OCI-LY3 (cell line): ENCODE measurements around the gene MEOX1.

Source experiments
- H2AFZ ChIP-seq: fragments of 200-600, 300-600 bp; shearing (Covaris generic); 2 replicates; pipeline ENCODE4 v1.6.0; 2014; ENCODE audit warnings: antibody characterized with exemption, low read depth, low read length
- H3K27ac ChIP-seq: fragments of 200-600, 300-600 bp; sonication (generic); 2 replicates; pipeline ENCODE4 v1.5.1; 2014; ENCODE audit warnings: mild to moderate bottlenecking, low read length, moderate library complexity, mixed read lengths
- H3K27me3 ChIP-seq: fragments of 200-600, 300-600 bp; sonication (generic); 2 replicates; pipeline ENCODE4 v1.6.1; 2014; ENCODE audit warnings: low read depth, low read length, mixed read lengths
- H3K36me3 ChIP-seq: fragments of 200-600, 300-600 bp; sonication (generic); replicated peaks from 2 replicates; pipeline ENCODE3; 2014; ENCODE audit warnings: low read depth, low read length, mixed read lengths
- H3K4me1 ChIP-seq: fragments of 300-600, 200-600 bp; sonication (generic); 2 replicates; pipeline ENCODE4 v1.6.1; 2014; ENCODE audit warnings: low read length, mixed read lengths
- H3K4me2 ChIP-seq: fragments of 200-600, 300-600 bp; sonication (generic); 2 replicates; pipeline ENCODE4 v1.6.1; 2014; ENCODE audit warnings: low read length, mixed read lengths
- H3K4me3 ChIP-seq: fragments of 300-600, 200-600 bp; sonication (generic); 2 replicates; pipeline ENCODE4 v1.5.1; 2014; ENCODE audit warnings: antibody characterized with exemption, mild to moderate bottlenecking, low read length, moderate library complexity
- H3K79me2 ChIP-seq: fragments of 300-600, 200-600 bp; shearing (Covaris generic); 2 replicates; pipeline ENCODE4 v1.6.1; 2014; ENCODE audit warnings: mild to moderate bottlenecking, low read length, mixed read lengths
- H3K9ac ChIP-seq: fragments of 300-600, 200-600 bp; shearing (Covaris generic); 2 replicates; pipeline ENCODE4 v1.6.0; 2014; ENCODE audit warnings: mild to moderate bottlenecking, low read length, moderate library complexity
- H3K9me3 ChIP-seq: fragments of 200-600, 300-600 bp; shearing (Covaris generic); 2 replicates; pipeline ENCODE4 v1.6.1; 2014; ENCODE audit warnings: low read length, mixed read lengths; ENCODE audit not compliant: insufficient read depth
- H4K20me1 ChIP-seq: fragments of 200-600, 300-600 bp; sonication (generic); 2 replicates; pipeline ENCODE4 v1.6.1; 2016; ENCODE audit warnings: low read length, mixed read lengths; ENCODE audit not compliant: insufficient read depth
- CTCF ChIP-seq: fragments of 200-600, 300-600 bp; sonication (generic); IDR thresholded peaks from 2 replicates; pipeline ENCODE4 v1.5.1; 2014; ENCODE audit warnings: antibody characterized with exemption, low read length, low read depth
- EZH2phosphoT487 ChIP-seq: fragments of 200-600 bp; shearing (Covaris generic); IDR thresholded peaks from 2 replicates; pipeline ENCODE4 v1.6.1; 2018; ENCODE audit warnings: antibody characterized with exemption, mixed run types, low read depth

Gene MEOX1

GRCh38 chr17:43613917-43614316 lies 47.8 kb downstream of the MEOX1 start:
- Histone ChIP-seq H4K20me1 (no peaks in the 10 kb centered on the region), H3K27me3 (no peaks in the 10 kb centered on the region), H2AFZ (no peak overlapping the region), H3K9me3 (no peaks in the 10 kb centered on the region), H3K79me2 (no peaks in the 10 kb centered on the region), H3K4me2 (no peak overlapping the region), H3K36me3 (no peaks in the 10 kb centered on the region), H3K9ac (no peak overlapping the region), H3K4me3 (no peak overlapping the region), H3K4me1 (peaks cover 6% of the 10 kb centered on the region; the same call in 1 of the 2 replicates), H3K27ac (no peak overlapping the region)
- no peak for TF ChIP-seq CTCF
- no peak for TF ChIP-seq EZH2phosphoT487

- Histone ChIP-seq H3K4me3 (no peak overlapping the region), H4K20me1 (no peaks in the 10 kb centered on the region), H3K4me2 (no peak overlapping the region), H3K36me3 (no peaks in the 10 kb centered on the region), H3K9ac (no peak overlapping the region), H3K9me3 (no peaks in the 10 kb centered on the region), H2AFZ (no peak overlapping the region), H3K79me2 (no peaks in the 10 kb centered on the region), H3K27ac (no peak overlapping the region), H3K4me1 (peaks cover 14% of the 10 kb centered on the region), H3K27me3 (no peaks in the 10 kb centered on the region)
- TF ChIP-seq EZH2phosphoT487 (no peak), CTCF (no peak)
These were observed 49.2 kb downstream of the MEOX1 start for GRCh38 chr17:43612515-43612914.

GRCh38 chr17:43611230-43611969 lies 50.3 kb downstream of the MEOX1 start:
- no peaks in the 10 kb centered on the region for H3K79me2 ChIP-seq
- no peaks in the 10 kb centered on the region for H4K20me1 ChIP-seq
- H3K36me3 ChIP-seq: no peaks in the 10 kb centered on the region
- H2AFZ ChIP-seq: no peak overlapping the region
- H3K9me3 ChIP-seq: no peaks in the 10 kb centered on the region
- H3K4me1 ChIP-seq: peaks cover 14% of the 10 kb centered on the region
- TF ChIP-seq EZH2phosphoT487: no peak
- no peak for TF ChIP-seq CTCF
- no peak overlapping the region for H3K9ac ChIP-seq
- no peaks in the 10 kb centered on the region for H3K27me3 ChIP-seq
- no peak overlapping the region for H3K4me2 ChIP-seq
- H3K27ac ChIP-seq: no peak overlapping the region
- no peak overlapping the region for H3K4me3 ChIP-seq

GRCh38 chr17:43609613-43610385 lies 51.9 kb downstream of the MEOX1 start:
- H3K9ac ChIP-seq: no peak overlapping the region
- H3K27ac ChIP-seq: no peak overlapping the region
- H3K27me3 ChIP-seq: no peaks in the 10 kb centered on the region

More at GRCh38 chr17:43609613-43610385, 51.9 kb downstream of the MEOX1 start:
- Histone ChIP-seq H3K4me1 (peaks cover 14% of the 10 kb centered on the region), H4K20me1 (no peaks in the 10 kb centered on the region), H3K9me3 (no peaks in the 10 kb centered on the region), H3K36me3 (no peaks in the 10 kb centered on the region), H3K4me2 (no peak overlapping the region), H3K79me2 (no peaks in the 10 kb centered on the region), H3K4me3 (no peak overlapping the region), H2AFZ (no peak overlapping the region)
- TF ChIP-seq CTCF (no peak), EZH2phosphoT487 (no peak)
